ENCODE data around the gene CLCN2.
"Not testable (repeated sequence)": the region's sequence is repeated elsewhere in the genome, so short reads cannot be mapped to it uniquely, and the experiment has no call there.

The CLCN2 gene

GRCh38 chr3:184343200-184343876 is 18.1 kb downstream of the CLCN2 start:
- DNase-seq = no peak

GRCh38 chr3:184341925-184342324 is 19.5 kb downstream of the CLCN2 start:
- DNase-seq = peak; percentile 77

GRCh38 chr3:184339451-184340135 is 21.8 kb downstream of the CLCN2 start:
- DNase-seq = not testable (repeated sequence)

- peak; percentile 68 for DNase-seq
Measured at GRCh38 chr3:184339001-184339400, 22.4 kb downstream of the CLCN2 start.

DNA sequence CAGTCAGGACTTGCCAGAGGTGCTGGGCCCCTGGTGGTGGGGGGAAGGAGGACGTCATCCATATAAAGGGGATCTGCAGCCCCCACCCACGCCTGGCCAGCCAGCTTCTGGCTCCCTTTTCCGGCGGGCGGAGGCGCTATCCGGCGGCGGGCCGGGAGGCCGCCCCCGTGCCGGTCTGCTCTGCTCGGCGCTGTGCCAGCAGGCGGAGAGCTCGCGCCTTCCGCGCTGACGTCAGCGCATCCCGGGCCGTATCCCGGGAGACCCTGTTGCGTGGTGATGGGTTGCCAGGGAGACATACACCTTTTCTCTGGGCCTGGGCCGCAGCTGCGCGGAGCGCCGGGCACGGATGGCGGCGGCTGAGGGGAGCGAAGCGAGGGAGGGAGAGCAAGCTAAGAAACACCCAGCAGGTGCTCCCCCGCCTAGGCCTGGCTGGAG is 22.9 kb downstream of the CLCN2 start:
- peak; percentile 89 for DNase-seq

GRCh38 chr3:184337981-184338380 is 23.4 kb downstream of the CLCN2 start:
- DNase-seq = no peak

DNA sequence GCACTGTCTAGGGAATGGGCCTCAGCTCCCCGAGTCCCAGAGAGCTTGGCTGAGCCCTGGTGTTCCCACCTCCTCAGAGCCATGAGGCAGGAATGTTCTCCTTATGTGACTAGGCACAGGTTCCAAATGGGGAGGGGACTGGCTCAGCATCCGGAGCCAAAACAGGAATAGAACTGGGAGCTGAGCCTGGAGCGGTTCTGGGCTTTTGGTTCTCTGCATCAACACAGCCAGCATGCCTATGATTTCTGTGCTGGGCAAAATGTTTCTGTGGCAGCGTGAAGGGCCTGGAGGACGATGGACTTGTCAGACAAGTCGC is 24.0 kb downstream of the CLCN2 start, which contains the start of gene FAM131A:
Gene FAM131A (plus strand): TSS at position 202 of the 316 bp plus-strand sequence. CDS start 31 bp downstream, at position 233.
- DNase-seq = no peak

- DNase-seq = peak; percentile 46
Measured at GRCh38 chr3:184336547-184337398, 24.6 kb downstream of the CLCN2 start.

GRCh38 chr3:184335661-184336546 is 25.5 kb downstream of the CLCN2 start:
- peak; percentile 55 for DNase-seq

GRCh38 chr3:184335291-184335660 is 26.1 kb downstream of the CLCN2 start:
- DNase-seq = no peak

GRCh38 chr3:184334470-184335158 is 26.8 kb downstream of the CLCN2 start:
- DNase-seq = no peak

- DNase-seq = no peak
Measured at GRCh38 chr3:184333700-184334099, 27.7 kb downstream of the CLCN2 start.

- no peak for DNase-seq
Measured at GRCh38 chr3:184333190-184333589, 28.2 kb downstream of the CLCN2 start.

DNA sequence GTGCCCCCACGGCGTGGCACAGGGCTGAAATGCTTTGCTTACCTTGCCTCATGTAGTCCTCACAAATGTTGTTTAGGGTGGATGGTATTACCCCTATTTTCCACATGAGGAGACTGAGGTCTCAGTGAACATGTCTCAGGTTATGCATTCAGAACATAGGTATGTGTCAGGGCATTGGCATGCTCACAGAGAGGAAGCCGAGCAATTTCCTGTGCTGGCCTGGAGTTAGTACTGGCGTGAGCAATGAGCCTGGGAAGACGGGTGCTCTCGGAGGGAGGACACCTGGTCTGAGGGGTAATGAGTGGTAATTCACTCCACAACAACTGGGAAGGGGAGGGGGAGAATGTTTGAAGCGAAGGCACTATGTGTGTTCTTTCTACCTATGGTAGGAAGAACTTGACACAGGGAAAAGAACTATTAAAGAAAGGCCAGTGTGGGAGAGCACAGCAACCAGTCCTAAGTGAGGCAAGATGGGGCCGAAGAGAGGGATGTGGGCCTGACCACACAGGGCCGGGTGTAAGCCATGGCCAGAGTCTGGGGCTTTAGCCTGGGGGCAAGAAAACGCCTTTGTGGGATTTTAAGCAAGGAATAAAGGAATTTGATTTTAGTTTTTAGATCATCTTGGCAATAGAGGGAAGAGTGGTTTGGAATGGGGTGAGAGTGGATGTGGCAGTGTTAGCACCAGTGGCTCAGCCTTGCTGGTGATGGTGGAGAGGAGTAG is 28.9 kb downstream of the CLCN2 start:
- DNase-seq = no peak

- no peak for DNase-seq
Measured at GRCh38 chr3:184328516-184328915, 32.9 kb downstream of the CLCN2 start.

DNA sequence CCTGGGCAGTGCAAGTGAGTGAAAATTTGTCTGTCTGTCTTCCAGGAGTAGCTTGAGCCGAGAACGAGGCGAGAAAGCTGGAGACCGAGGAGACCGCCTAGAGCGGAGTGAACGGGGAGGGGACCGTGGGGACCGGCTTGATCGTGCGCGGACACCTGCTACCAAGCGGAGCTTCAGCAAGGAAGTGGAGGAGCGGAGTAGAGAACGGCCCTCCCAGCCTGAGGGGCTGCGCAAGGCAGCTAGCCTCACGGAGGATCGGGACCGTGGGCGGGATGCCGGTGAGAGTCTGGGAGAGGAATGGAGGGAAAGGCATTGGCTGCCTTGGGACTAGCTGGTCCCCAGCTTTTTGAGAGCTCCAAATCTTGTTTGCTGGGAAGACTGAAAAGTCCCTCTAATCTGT is 34.2 kb downstream of the CLCN2 start:
- no peak for DNase-seq

DNA sequence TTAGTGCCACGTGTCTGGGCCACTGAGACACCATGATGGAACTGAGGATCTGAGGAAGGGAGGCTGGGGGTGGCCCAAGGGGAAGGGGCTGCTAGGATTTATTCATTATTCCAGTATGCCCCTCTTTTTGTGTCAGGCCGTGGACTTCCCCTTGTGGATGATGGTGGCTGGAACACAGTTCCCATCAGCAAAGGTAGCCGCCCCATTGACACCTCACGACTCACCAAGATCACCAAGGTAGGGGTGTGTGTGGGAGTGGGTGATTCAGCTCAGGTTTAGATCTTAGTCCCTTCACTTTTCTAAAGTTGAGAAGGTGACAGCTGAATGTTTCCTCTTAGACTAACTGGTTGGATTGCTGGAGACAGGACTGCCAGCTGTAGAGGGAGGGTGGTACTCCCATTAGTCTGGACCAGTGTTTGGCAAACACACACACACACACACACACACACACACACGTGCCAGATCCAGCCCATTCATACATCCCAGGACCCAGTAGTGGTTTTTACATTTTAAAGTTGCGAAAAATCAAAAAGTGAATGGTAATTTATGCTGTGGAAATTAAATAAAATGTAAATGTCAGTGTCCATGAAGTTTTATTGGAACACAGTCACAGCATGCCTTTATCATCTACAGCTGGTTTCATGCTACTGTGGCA is 35.6 kb downstream of the CLCN2 start:
- DNase-seq = no peak

DNA sequence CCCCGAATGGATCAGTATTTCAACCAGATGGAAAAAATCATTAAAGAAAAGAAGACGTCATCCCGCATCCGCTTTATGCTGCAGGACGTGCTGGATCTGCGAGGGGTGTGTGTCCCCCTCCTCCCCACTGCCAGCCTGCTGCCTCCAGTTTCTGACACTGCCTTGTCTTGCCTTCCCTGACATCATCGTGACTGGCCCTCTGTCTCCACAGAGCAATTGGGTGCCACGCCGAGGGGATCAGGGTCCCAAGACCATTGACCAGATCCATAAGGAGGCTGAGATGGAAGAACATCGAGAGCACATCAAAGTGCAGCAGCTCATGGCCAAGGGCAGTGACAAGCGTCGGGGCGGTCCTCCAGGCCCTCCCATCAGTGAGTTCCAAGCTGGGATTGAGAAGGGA is 36.1 kb downstream of the CLCN2 start:
- no peak for DNase-seq

- no peak for DNase-seq
Measured at GRCh38 chr3:184323696-184324095, 37.7 kb downstream of the CLCN2 start.

DNA sequence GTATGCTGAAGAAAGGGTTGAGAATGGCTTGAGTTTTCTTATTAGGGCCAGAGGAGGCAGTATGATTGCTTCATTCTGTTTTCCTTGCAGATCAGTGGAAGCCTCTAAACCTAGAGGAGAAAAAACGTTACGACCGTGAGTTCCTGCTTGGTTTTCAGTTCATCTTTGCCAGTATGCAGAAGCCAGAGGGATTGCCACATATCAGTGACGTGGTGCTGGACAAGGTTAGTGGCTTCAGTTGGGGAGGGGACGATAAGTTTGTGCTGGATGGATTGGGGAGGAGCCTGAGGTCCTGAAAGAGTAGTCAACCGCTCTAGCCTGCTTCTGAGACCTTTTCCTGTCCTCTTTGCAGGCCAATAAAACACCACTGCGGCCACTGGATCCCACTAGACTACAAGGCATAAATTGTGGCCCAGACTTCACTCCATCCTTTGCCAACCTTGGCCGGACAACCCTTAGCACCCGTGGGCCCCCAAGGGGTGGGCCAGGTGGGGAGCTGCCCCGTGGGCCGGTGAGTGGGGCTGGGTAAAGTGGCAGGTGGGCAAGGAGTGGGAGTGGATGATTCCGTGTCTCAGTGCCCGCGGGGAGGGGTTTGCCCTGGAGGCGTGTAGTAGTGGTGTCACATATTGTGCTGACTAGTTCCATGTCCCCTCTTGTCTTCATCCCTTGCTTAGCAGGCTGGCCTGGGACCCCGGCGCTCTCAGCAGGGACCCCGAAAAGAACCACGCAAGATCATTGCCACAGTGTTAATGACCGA is 38.5 kb downstream of the CLCN2 start:
- DNase-seq = no peak
